PC-9 (cell line): ENCODE results near the gene FNBP1L. TPM values are rescaled to one million over a fixed set of nuclear protein-coding genes. Genes with fewer than 3 reads are reported as not detected.

ENCODE experiments used
- BruUV-seq: library from RNA; stranded (reverse); fragments of 400-500 nt; replicated peaks from 2 replicates; lab custom pipeline; 2021; lab: Mats Ljungman, UMichigan
- CTCF ChIA-PET: fragments of 300-600 bp; sonication (Branson Sonifier 250); formaldehyde crosslinking; loops from one replicate; lab custom pipeline; 2022; ENCODE audit warnings: antibody characterized with exemption; lab: Charles Lee
- POLR2A ChIA-PET: fragments of 300-600 bp; sonication (Branson Sonifier 250); formaldehyde crosslinking; loops from one replicate; lab custom pipeline; 2022; ENCODE audit warnings: antibody characterized with exemption; ENCODE audit not compliant: unreplicated experiment; lab: Charles Lee
- DNase-seq, 2 experiments: peaks; one replicate each; pipeline versions ENCODE4 v3.0.0 to v3.0.0-alpha.2; 2015 to 2022; ENCODE audit warnings: mixed read lengths in 1 of 2
- H2AFZ ChIP-seq: fragments of 200-600 bp; sonication (generic); 2 replicates; pipeline ENCODE4 v1.8.1; 2017; ENCODE audit warnings: antibody characterized with exemption
- H3F3A ChIP-seq: fragments of 200-600 bp; sonication (generic); 2 replicates; pipeline ENCODE4 v1.8.1; 2017; ENCODE audit warnings: antibody characterized with exemption, mild to moderate bottlenecking, low read depth; ENCODE audit not compliant: insufficient read depth
- H3K27ac ChIP-seq: fragments of 200-600 bp; sonication (generic); 2 replicates; pipeline ENCODE4 v1.6.1; 2016; ENCODE audit warnings: mixed run types
- H3K27me3 ChIP-seq: fragments of 200-600 bp; sonication (generic); 2 replicates; pipeline ENCODE4 v1.6.1; 2016; ENCODE audit warnings: low read depth, mixed run types; ENCODE audit not compliant: insufficient read depth
- H3K36me3 ChIP-seq: fragments of 200-600 bp; sonication (generic); 2 replicates; pipeline ENCODE4 v1.6.1; 2016; ENCODE audit warnings: low read depth, mixed run types
- H3K4me1 ChIP-seq: fragments of 200-600 bp; sonication (generic); replicated peaks from 2 replicates; pipeline ENCODE4 v1.6.1; 2016; ENCODE audit warnings: mixed run types; ENCODE audit not compliant: insufficient read depth
- H3K4me2 ChIP-seq: fragments of 200-600 bp; sonication (generic); 2 replicates; pipeline ENCODE4 v1.6.1; 2017; ENCODE audit warnings: mixed run types
- H3K4me3 ChIP-seq: fragments of 200-600 bp; sonication (generic); 2 replicates; pipeline ENCODE4 v1.6.1; 2016; ENCODE audit warnings: mixed run types
- H3K79me2 ChIP-seq: fragments of 200-600 bp; sonication (generic); 2 replicates; pipeline ENCODE4 v1.6.1; 2017; ENCODE audit warnings: low read depth, mixed run types
- H3K9me2 ChIP-seq: fragments of 200-600 bp; sonication (generic); 2 replicates; pipeline ENCODE4 v1.8.1; 2017; ENCODE audit warnings: mild to moderate bottlenecking; ENCODE audit not compliant: insufficient read depth
- H3K9me3 ChIP-seq: fragments of 200-600 bp; sonication (generic); 2 replicates; pipeline ENCODE4 v1.8.1; 2016; ENCODE audit warnings: low read depth; ENCODE audit not compliant: insufficient read depth
- H4K20me1 ChIP-seq: fragments of 200-600 bp; sonication (generic); 2 replicates; pipeline ENCODE4 v1.8.1; 2017; ENCODE audit not compliant: insufficient read depth
- EZH2 ChIP-seq: fragments of 200-600 bp; sonication (generic); IDR thresholded peaks from 2 replicates; pipeline ENCODE4 v1.8.0; 2017; ENCODE audit warnings: antibody characterized with exemption, low read depth
- intact Hi-C: fragments of 100-400 bp; cut with micrococcal nuclease; formaldehyde crosslinking; loops from one replicate; pipeline ENCODE4 v1.10.0; 2022; ENCODE audit not compliant: unreplicated experiment
- total RNA-seq: library from RNA; stranded (reverse); gene quantifications from 2 replicates; pipeline ENCODE4 v1.2.3, GENCODE V29; 2021
- TF ChIP-seq, protein P1 (sequence below): fragments of 200-600 bp; sonication (generic); conservative IDR thresholded peaks from 2 replicates; pipeline ENCODE4 v1.6.1; 2017; ENCODE audit warnings: mixed run types, antibody characterized with exemption, mild to moderate bottlenecking, moderate library complexity

Gene FNBP1L
- total RNA-seq, 1 experiment from 2014 or later: 34.3 TPM

DNA sequence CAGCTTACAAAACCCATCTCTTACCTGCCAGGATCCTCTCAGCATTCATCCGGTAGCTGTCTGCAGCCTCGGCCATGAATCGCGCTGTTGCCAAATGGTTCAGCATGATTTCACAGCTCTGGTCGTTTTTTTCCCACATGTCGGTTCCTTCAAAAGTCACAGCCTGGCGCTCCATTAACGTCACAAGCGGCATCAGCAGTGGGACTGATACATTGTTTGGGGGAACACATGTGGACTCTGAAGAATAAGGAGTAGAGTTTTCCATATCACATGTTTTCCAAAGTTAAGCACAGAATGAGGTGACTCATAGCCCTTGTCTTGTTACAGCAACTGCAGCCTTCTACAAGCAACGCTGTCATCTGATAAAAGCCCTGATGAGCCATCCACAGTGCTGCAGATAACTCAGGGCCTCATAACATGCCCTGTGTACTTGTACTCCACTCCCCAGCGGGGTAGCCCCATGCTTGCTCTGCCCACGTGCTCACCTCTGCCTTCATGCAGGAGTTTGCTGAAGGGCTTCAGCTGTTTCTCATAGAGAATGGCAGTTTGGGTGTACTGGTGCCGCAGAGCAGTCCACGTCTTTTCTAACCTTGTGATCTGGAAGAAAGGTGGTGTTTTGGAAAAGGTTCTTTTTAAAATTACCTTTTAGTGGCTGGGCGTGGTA lies 119.5 kb downstream of the FNBP1L start:
- Histone ChIP-seq H3K27me3 (no peaks in the 10 kb centered on the region), H3K36me3 (peaks cover 93% of the 10 kb centered on the region)
- DNase-seq: peak in 1 of 2 experiments; percentile 66

DNA sequence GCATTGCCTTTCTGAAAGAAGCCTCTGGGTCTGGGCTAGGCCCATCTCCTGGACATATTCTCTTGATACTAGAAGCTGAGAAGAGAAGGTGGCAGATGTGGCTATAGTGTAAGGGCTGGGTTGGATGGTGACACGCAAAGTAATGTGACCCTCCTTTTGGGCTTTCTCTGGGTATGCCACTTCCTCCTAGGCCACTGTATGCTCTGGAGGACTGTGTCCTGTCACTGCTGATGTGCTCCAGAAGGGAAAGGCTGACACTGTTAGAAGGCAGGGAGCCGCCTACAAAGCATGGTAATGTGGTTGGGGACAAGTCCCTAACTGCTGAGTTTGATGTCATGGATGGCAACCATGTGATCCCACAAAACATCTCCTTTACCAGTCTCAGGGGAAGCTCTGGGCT lies 121.6 kb downstream of the FNBP1L start:
- H3K4me3 ChIP-seq: no peak overlapping the region
- H3K4me1 ChIP-seq: peaks cover 28% of the 10 kb centered on the region
- peaks cover 78% of the 10 kb centered on the region for H3K79me2 ChIP-seq
- peak overlapping the region; percentile 25; the same call in 1 of the 2 replicates for H3K27ac ChIP-seq
- DNase-seq: no peak
- peaks cover 99% of the 10 kb centered on the region for H3F3A ChIP-seq
- POLR2A ChIA-PET: interaction anchor here (0.6 to 0.7 kb wide), 3 partner anchors 9 to 370 kb away, joined by 4 to 6 read pairs (median 5); no protein-coding TSS in a partner anchor
- no peak overlapping the region for H3K4me2 ChIP-seq
- H3K9me2 ChIP-seq: no peaks in the 10 kb centered on the region
- no peaks in the 10 kb centered on the region for H3K9me3 ChIP-seq
- no peaks in the 10 kb centered on the region for H3K27me3 ChIP-seq
- intact Hi-C loops: no loop called here
- peaks cover 91% of the 10 kb centered on the region for H3K36me3 ChIP-seq
- BruUV-seq: no TSS peak
- TF ChIP-seq, protein P1, sequence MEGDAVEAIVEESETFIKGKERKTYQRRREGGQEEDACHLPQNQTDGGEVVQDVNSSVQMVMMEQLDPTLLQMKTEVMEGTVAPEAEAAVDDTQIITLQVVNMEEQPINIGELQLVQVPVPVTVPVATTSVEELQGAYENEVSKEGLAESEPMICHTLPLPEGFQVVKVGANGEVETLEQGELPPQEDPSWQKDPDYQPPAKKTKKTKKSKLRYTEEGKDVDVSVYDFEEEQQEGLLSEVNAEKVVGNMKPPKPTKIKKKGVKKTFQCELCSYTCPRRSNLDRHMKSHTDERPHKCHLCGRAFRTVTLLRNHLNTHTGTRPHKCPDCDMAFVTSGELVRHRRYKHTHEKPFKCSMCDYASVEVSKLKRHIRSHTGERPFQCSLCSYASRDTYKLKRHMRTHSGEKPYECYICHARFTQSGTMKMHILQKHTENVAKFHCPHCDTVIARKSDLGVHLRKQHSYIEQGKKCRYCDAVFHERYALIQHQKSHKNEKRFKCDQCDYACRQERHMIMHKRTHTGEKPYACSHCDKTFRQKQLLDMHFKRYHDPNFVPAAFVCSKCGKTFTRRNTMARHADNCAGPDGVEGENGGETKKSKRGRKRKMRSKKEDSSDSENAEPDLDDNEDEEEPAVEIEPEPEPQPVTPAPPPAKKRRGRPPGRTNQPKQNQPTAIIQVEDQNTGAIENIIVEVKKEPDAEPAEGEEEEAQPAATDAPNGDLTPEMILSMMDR: no peak
- TF ChIP-seq EZH2: no peak
- CTCF ChIA-PET: interaction anchor here (0.6 kb wide), 1 partner anchor 275 kb away, joined by 5 read pairs; no protein-coding TSS in a partner anchor
- H2AFZ ChIP-seq: no peak overlapping the region
- peaks cover 75% of the 10 kb centered on the region for H4K20me1 ChIP-seq

More for the DNA sequence above, 119.5 kb downstream of the FNBP1L start:
- no peak overlapping the region for H2AFZ ChIP-seq
- no peaks in the 10 kb centered on the region for H3K9me3 ChIP-seq
- no peaks in the 10 kb centered on the region for H3K9me2 ChIP-seq
- H4K20me1 ChIP-seq: peaks cover 67% of the 10 kb centered on the region
- no peak overlapping the region for H3K4me2 ChIP-seq
- peaks cover 100% of the 10 kb centered on the region for H3F3A ChIP-seq
- no peak overlapping the region for H3K4me3 ChIP-seq
- peak overlapping the region; percentile 22 for H3K27ac ChIP-seq
- peaks cover 28% of the 10 kb centered on the region for H3K4me1 ChIP-seq
- intact Hi-C loops: no loop called here
- POLR2A ChIA-PET: no interaction called here
- BruUV-seq: no TSS peak
- H3K79me2 ChIP-seq: peaks cover 64% of the 10 kb centered on the region
- CTCF ChIA-PET: no interaction called here
- TF ChIP-seq, protein P1: no peak
- no peak for TF ChIP-seq EZH2

DNA sequence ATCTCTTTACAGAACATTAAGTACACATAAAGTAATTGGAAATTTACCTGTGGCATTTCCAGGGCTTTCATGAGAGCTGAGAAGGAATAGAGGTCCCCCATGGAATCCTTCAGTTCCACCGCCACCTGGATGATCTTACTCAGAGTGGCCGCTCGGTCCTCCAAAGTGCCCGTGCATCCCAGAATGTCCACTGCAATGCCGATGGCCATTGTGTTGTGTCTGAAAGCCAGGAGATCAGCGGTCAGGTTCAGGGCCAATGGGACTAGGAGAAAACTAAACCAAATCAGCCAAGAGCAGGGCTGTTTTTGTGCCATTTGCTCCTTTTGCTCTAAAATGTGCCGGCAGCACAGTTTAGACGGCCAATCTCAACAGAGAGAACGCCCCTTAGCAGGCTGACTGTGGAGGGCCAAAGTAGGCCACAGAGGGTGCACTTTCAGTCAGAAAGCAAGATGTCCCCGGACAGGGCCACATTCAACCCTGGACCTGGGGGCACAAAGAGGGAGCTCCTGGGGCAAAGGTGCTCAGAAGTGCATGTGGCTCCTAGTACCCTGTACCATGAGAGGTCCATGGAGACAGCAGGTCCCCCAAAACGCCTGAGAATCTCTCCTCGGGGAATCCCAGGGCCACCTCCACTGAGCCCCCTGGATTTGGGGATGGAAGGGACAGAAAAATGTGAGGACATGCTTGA lies 123.8 kb downstream of the FNBP1L start:
- Histone ChIP-seq H3K4me1 (peaks cover 28% of the 10 kb centered on the region), H3K27ac (peak overlapping the region; percentile 10; the same call in 1 of the 2 replicates), H4K20me1 (peaks cover 80% of the 10 kb centered on the region), H3K9me2 (no peaks in the 10 kb centered on the region), H3K79me2 (peaks cover 87% of the 10 kb centered on the region), H3K36me3 (peaks cover 90% of the 10 kb centered on the region), H3K4me3 (no peak overlapping the region), H3K27me3 (no peaks in the 10 kb centered on the region), H3K4me2 (no peak overlapping the region), H3K9me3 (no peaks in the 10 kb centered on the region), H3F3A (peaks cover 99% of the 10 kb centered on the region), H2AFZ (no peak overlapping the region)
- ChIA-PET POLR2A (no interaction called here), CTCF (no interaction called here)
- BruUV-seq: no TSS peak
- intact Hi-C loops: no loop called here
- no peak for DNase-seq
- TF ChIP-seq, protein P1: no peak
- no peak for TF ChIP-seq EZH2
